B cell (primary cell): ENCODE data around the gene PWWP2B. TPM values are rescaled to one million over a fixed set of nuclear protein-coding genes. Genes with fewer than 3 reads are reported as not detected.

Experiments used
- ATAC-seq: fragments of 200-7000 bp; cut with Tn5 transposase; one replicate; pipeline ENCODE4 v1.10.0; 2021; ENCODE audit warnings: low read depth, mild to moderate bottlenecking, moderate number of reproducible peaks, moderate library complexity
- CTCF ChIA-PET: fragments of 350-600 bp; sonication (Branson Sonifier 250); formaldehyde crosslinking; loops from one replicate; lab custom pipeline; 2021; ENCODE audit warnings: antibody characterized with exemption, inconsistent platforms; lab: Charles Lee
- POLR2A ChIA-PET: fragments of 350-600 bp; sonication (Branson Sonifier 250); formaldehyde crosslinking; loops from one replicate; lab custom pipeline; 2021; ENCODE audit warnings: antibody characterized with exemption; lab: Charles Lee
- DNase-seq: peaks from one replicate; pipeline ENCODE4 v3.0.0; 2013
- H2AFZ ChIP-seq: 2 replicates; pipeline ENCODE4 v1.6.1; 2012; ENCODE audit warnings: mild to moderate bottlenecking, low read depth, low read length; ENCODE audit not compliant: insufficient read depth, poor library complexity, severe bottlenecking
- H3K27ac ChIP-seq, 2 donors: 1 replicate in 1 of 2; 2 replicates in 1 of 2; pipeline ENCODE4 v1.5.1; 2012 to 2013; ENCODE audit warnings: low read length in 2 of 2, mild to moderate bottlenecking in 2 of 2, moderate library complexity in 1 of 2
- H3K27me3 ChIP-seq, 4 experiments: fragments of 200-600 bp in 1 of 4; sonication (generic) in 1 of 4; replicated peaks in 1 of 4; 1 replicate in 2 of 4; 2 replicates in 2 of 4; pipeline versions ENCODE4 v1.6.1 to v1.7.0; 2013 to 2016; ENCODE audit warnings: low read length in 3 of 4, mild to moderate bottlenecking in 2 of 4, mixed read lengths in 1 of 4, moderate library complexity in 1 of 4; ENCODE audit not compliant: insufficient read depth in 4 of 4, control insufficient read depth in 3 of 4; ENCODE audit errors: control extremely low read depth in 1 of 4
- H3K36me3 ChIP-seq, 2 experiments: replicated peaks in 1 of 2; 1 replicate in 1 of 2; 2 replicates in 1 of 2; pipeline versions ENCODE4 v1.6.1 to v1.7.1; 2013; ENCODE audit warnings: low read length in 1 of 2; ENCODE audit not compliant: insufficient read depth in 2 of 2, control insufficient read depth in 1 of 2; ENCODE audit errors: control extremely low read depth in 1 of 2, extremely low read depth in 1 of 2
- H3K4me1 ChIP-seq, 2 donors: fragments of 200-600 bp in 1 of 2; sonication (generic) in 1 of 2; 1 replicate in 1 of 2; 2 replicates in 1 of 2; pipeline versions ENCODE4 v1.5.1 to v1.6.1; 2013 to 2017; ENCODE audit warnings: low read length in 2 of 2; ENCODE audit not compliant: control insufficient read depth in 2 of 2, insufficient read depth in 2 of 2
- H3K4me2 ChIP-seq: replicated peaks from 2 replicates; pipeline ENCODE3; 2012; ENCODE audit warnings: mild to moderate bottlenecking, low read depth, low read length; ENCODE audit not compliant: poor library complexity, severe bottlenecking
- H3K4me3 ChIP-seq, 5 experiments: fragments of 200-600 bp in 1 of 5; sonication (generic) in 1 of 5; 1 replicate in 3 of 5; 2 replicates in 2 of 5; pipeline versions ENCODE4 v1.5.1 to v1.7.0; 2011 to 2016; ENCODE audit warnings: low read length in 4 of 5, mild to moderate bottlenecking in 4 of 5, low read depth in 2 of 5, control low read depth in 1 of 5, moderate library complexity in 1 of 5; ENCODE audit not compliant: insufficient read depth in 1 of 5; ENCODE audit errors: control extremely low read depth in 1 of 5, extremely low read depth in 1 of 5
- H3K79me2 ChIP-seq: fragments of 200-600 bp; sonication (generic); one replicate; pipeline ENCODE4 v1.6.0; 2016; ENCODE audit warnings: low read length; ENCODE audit not compliant: control insufficient read depth, insufficient read depth
- H3K9ac ChIP-seq: fragments of 200-600 bp; sonication (generic); 2 replicates; pipeline ENCODE4 v1.6.1; 2017; ENCODE audit warnings: mild to moderate bottlenecking, low read length, moderate library complexity
- H3K9me3 ChIP-seq, 3 donors: one replicate each; pipeline versions ENCODE4 v1.6.1 to v1.7.1; 2013; ENCODE audit warnings: low read length in 2 of 3; ENCODE audit not compliant: control insufficient read depth in 2 of 3, insufficient read depth in 1 of 3; ENCODE audit errors: control extremely low read depth in 1 of 3
- H4K20me1 ChIP-seq: 2 replicates; pipeline ENCODE4 v1.6.0; 2012; ENCODE audit warnings: mild to moderate bottlenecking, low read length; ENCODE audit not compliant: insufficient read depth, control insufficient read depth, poor library complexity, severe bottlenecking
- H3K27ac Mint-ChIP-seq: one replicate; pipeline ENCODE4 v1.8.0; 2021; ENCODE audit warnings: mixed read lengths
- H3K27me3 Mint-ChIP-seq: one replicate; pipeline ENCODE4 v1.8.0; 2021; ENCODE audit warnings: mixed read lengths
- H3K4me1 Mint-ChIP-seq: one replicate; pipeline ENCODE4 v1.8.0; 2021; ENCODE audit warnings: mixed read lengths
- H3K4me3 Mint-ChIP-seq: one replicate; pipeline ENCODE4 v1.8.0; 2021; ENCODE audit warnings: mixed read lengths
- H3K9me3 Mint-ChIP-seq: one replicate; pipeline ENCODE4 v1.8.0; 2022; ENCODE audit warnings: mixed read lengths; ENCODE audit not compliant: insufficient read depth
- CTCF ChIP-seq: fragments of 200-600 bp; IDR thresholded peaks from one replicate; pipeline ENCODE4 v1.8.0; 2022; ENCODE audit warnings: antibody characterized with exemption, mild to moderate bottlenecking
- EZH2 ChIP-seq: IDR thresholded peaks from 2 replicates; pipeline ENCODE4 v1.6.1; 2012; ENCODE audit warnings: borderline replicate concordance, low read depth, mild to moderate bottlenecking, moderate library complexity, low read length; ENCODE audit not compliant: insufficient read depth, poor library complexity, severe bottlenecking
- WGBS: methylation state at CpG from one replicate; pipeline ENCODE4 v1.1.5; 2013; ENCODE audit warnings: missing lambda C conversion rate; ENCODE audit not compliant: insufficient coverage; 5-methylcytosine and 5-hydroxymethylcytosine counted together
- intact Hi-C: fragments of 100-400 bp; cut with micrococcal nuclease; formaldehyde crosslinking; loops from one replicate; pipeline ENCODE4 v1.10.0; 2022
- polyA plus RNA-seq: library from polyadenylated mRNA; depleted of rRNA; stranded (reverse); fragments of >200 nt; gene quantifications from 2 replicates; pipeline ENCODE4 v1.2.3, GENCODE V29; 2012
- total RNA-seq, 2 donors: library from RNA; stranded (reverse); fragments of 120-200 nt in 1 of 2; gene quantifications; 1 replicate in 1 of 2; 2 replicates in 1 of 2; pipeline versions ENCODE4 v1.2.3 to v1.2.4, GENCODE V29; 2013 to 2022

Gene PWWP2B
- total and polyA plus RNA-seq, 2 donors (not counting 1 experiment from before 2014, with no cell fraction given): 13.6 to 34.4 TPM

- ATAC-seq: peak; percentile 29
- WGBS: 3% methylated on average over 33 of the region's 33 CpGs
- H3K9me3 Mint-ChIP-seq: no peaks in the 10 kb centered on the region
- no peaks in the 10 kb centered on the region for H3K27me3 Mint-ChIP-seq
- Histone ChIP-seq H3K9me3 (peaks cover 0 to 3% (median 0%) of the 10 kb centered on the region in 3 donors), H4K20me1 (no peaks in the 10 kb centered on the region), H3K4me3 (peak overlapping the region in 4 of 5 experiments; percentile 17 to 46 (median 24)), H3K9ac (peak overlapping the region; percentile 48), H3K36me3 (peaks cover 0 to 7% of the 10 kb centered on the region in 2 experiments), H2AFZ (peak overlapping the region; percentile 12), H3K79me2 (peaks cover 13% of the 10 kb centered on the region), H3K4me2 (peak overlapping the region; percentile 82), H3K4me1 (peaks cover 72 to 78% of the 10 kb centered on the region in 2 donors), H3K27me3 (no peaks in the 10 kb centered on the region), H3K27ac (peak overlapping the region; percentile 92 to 99)
- CTCF ChIA-PET: interaction anchor here (0.7 to 4.1 kb wide), 10 partner anchors 13 to 965 kb away, joined by 3 to 29 read pairs (median 4); partner anchors contain the start of gene PWWP2B
- H3K4me3 Mint-ChIP-seq: peak overlapping the region; percentile 79
- TF ChIP-seq CTCF (no peak), EZH2 (no peak)
- POLR2A ChIA-PET: interaction anchor here (0.6 to 4.0 kb wide), 12 partner anchors 9 to 207 kb away, joined by 3 to 29 read pairs (median 6); partner anchors contain the start of gene PWWP2B
- peak overlapping the region; percentile 94 for H3K27ac Mint-ChIP-seq
- intact Hi-C loops: loop anchor here (1.0 to 2.0 kb wide), 2 partner anchors 22 to 24 kb away; partner anchors contain the start of gene PWWP2B
- peak; percentile 75 for DNase-seq
- H3K4me1 Mint-ChIP-seq: peaks cover 60% of the 10 kb centered on the region
These were observed 24.2 kb downstream of the PWWP2B start for GRCh38 chr10:132420981-132421846.
